HEK293T (cell line): ENCODE data around the gene AGBL1.

ENCODE experiments used
- BHLHE40 ChIP-seq: fragments of 450-650 bp; IDR thresholded peaks from 2 replicates; pipeline ENCODE4 v1.6.1; 2016; ENCODE audit warnings: mild to moderate bottlenecking, moderate library complexity, borderline replicate concordance
- ELF4 ChIP-seq: fragments of 450-650 bp; IDR thresholded peaks from 2 replicates; pipeline ENCODE4 v1.6.1; 2017; ENCODE audit warnings: antibody characterized with exemption
- FOXK2 ChIP-seq: fragments of 450-650 bp; IDR thresholded peaks from 2 replicates; pipeline ENCODE4 v1.6.1; 2016; ENCODE audit warnings: mild to moderate bottlenecking
- FOXM1 ChIP-seq: fragments of 450-650 bp; IDR thresholded peaks from 2 replicates; pipeline ENCODE4 v1.6.1; 2017; ENCODE audit warnings: mild to moderate bottlenecking, borderline replicate concordance
- HDGF ChIP-seq: fragments of 450-650 bp; IDR thresholded peaks from 2 replicates; pipeline ENCODE4 v1.6.1; 2017; ENCODE audit warnings: antibody characterized with exemption, borderline replicate concordance
- L3MBTL2 ChIP-seq: fragments of 450-650 bp; conservative IDR thresholded peaks from 2 replicates; pipeline ENCODE4 v1.6.1; 2016; ENCODE audit warnings: mild to moderate bottlenecking
- NFRKB ChIP-seq: fragments of 450-650 bp; IDR thresholded peaks from 2 replicates; pipeline ENCODE4 v1.6.1; 2016; ENCODE audit warnings: mild to moderate bottlenecking, moderate library complexity
- SP1 ChIP-seq: fragments of 450-650 bp; IDR thresholded peaks from 2 replicates; pipeline ENCODE4 v1.6.1; 2017
- SUZ12 ChIP-seq: fragments of 450-650 bp; IDR thresholded peaks from 2 replicates; pipeline ENCODE4 v1.6.1; 2016; ENCODE audit warnings: mild to moderate bottlenecking
- ZNF384 ChIP-seq: fragments of 450-650 bp; IDR thresholded peaks from 2 replicates; pipeline ENCODE4 v1.6.1; 2016
- TF ChIP-seq, protein P1 (sequence below): fragments of 450-650 bp; IDR thresholded peaks from 2 replicates; pipeline ENCODE4 v1.6.1; 2016

DNA sequence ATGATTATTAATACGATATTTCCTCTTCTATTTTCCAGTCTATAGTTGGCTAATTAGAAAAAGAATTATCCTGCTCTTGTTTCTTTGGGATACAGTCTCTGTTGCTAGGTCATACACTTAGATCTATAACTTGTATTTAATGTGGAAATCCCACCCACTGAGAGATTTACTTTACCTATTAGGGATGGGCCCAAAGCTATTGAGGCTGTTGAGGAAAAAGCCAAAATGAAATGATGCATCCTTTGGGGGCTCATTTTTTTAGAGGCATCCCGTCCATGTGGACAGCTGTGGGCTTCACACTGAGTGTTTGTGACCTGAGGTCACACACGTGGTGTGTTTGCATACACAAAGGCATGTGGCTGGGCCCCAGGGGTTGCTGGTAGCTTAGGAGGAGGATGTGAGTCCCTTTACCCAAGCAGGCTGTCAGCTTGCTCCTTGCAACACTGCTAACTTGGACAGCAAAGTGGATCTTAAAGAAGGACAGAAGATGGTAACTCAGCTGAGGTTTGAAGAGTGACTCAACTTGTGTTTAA is 477.4 kb downstream of the AGBL1 start:
- TF ChIP-seq ZNF384 (no peak), SUZ12 (no peak), BHLHE40 (no peak), NFRKB (no peak), HDGF (no peak), FOXM1 (no peak), FOXK2 (no peak), SP1 (no peak), L3MBTL2 (no peak), ELF4 (no peak)
- TF ChIP-seq, protein P1, sequence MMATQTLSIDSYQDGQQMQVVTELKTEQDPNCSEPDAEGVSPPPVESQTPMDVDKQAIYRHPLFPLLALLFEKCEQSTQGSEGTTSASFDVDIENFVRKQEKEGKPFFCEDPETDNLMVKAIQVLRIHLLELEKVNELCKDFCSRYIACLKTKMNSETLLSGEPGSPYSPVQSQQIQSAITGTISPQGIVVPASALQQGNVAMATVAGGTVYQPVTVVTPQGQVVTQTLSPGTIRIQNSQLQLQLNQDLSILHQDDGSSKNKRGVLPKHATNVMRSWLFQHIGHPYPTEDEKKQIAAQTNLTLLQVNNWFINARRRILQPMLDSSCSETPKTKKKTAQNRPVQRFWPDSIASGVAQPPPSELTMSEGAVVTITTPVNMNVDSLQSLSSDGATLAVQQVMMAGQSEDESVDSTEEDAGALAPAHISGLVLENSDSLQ: no peak
